NCI-H748 (cell line): ENCODE measurements around the gene SH3BP1.

ENCODE experiments used
- DNase-seq: peaks from one replicate; lab custom pipeline; 2025; ENCODE audit not compliant: unreplicated experiment; lab: John Stamatoyannopoulos, UW

The SH3BP1 gene

DNA sequence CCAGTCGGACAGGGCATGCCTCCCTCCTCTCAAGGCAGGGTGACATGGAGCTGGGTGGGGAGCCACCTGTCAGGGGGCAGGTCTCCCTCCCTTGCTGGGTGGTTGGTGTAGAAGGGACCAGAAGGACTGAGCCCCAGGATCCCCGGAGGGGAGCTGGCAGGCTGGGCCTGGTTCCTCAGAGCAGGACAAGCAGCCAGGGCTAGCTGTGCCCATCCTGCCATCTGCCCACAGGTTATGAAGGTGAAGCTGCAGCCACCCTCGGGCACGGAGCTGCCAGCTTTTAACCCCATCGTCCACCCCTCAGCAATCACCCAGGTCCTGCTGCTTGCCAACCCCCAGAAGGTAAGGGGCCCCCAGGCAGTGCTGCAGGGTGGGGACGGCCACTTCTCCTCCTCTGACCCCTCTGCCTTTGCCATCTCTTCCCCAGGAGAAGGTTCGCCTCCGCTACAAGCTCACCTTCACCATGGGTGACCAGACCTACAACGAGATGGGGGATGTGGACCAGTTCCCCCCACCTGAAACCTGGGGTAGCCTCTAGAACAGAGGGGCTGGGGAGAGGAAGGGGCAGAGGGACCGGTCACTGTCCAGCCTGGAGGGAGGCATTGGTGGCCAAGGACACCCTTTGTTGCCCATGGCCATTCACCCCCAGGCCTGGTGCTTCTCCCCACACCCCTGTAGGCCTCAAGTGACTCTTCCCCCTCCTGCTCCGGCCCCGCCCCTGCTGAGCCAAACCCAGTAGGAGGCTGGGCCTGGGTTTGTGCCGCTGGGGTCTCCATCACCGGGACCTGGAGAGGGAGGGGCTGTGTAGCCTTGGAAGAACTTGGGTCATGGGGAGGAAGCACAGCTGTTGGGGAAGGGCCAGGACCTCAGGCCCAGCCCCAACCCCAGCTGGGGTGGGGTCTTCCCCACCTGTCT, 7.0 kb upstream of the SH3BP1 start:
- DNase-seq = no peak

DNA sequence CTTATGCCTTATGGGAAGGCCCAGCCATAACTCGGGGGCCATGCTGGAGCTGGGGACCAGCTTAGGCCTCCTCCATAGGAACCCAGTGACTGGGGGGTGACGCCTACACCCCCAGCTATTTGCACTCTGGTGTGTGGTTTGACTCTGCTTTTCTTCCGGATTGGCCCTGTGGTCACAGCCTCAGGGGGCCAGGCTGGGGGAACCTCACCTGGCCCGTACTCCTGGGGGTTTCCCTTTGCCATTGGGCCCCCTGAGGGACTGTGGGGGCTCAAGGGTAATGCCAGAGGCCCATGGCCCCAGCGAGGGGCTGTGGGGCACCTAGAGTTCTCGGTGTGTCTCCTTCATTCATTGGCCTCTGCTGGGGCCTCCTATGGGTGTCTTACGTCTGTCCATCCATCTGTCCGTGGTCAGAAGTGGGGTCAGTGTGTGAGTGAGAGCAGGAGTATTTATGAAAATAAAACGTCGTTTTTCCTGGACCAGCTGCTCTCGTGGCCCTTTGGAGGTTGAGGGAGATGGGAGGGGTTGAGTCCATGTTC, 6.3 kb upstream of the SH3BP1 start:
- no peak for DNase-seq

DNA sequence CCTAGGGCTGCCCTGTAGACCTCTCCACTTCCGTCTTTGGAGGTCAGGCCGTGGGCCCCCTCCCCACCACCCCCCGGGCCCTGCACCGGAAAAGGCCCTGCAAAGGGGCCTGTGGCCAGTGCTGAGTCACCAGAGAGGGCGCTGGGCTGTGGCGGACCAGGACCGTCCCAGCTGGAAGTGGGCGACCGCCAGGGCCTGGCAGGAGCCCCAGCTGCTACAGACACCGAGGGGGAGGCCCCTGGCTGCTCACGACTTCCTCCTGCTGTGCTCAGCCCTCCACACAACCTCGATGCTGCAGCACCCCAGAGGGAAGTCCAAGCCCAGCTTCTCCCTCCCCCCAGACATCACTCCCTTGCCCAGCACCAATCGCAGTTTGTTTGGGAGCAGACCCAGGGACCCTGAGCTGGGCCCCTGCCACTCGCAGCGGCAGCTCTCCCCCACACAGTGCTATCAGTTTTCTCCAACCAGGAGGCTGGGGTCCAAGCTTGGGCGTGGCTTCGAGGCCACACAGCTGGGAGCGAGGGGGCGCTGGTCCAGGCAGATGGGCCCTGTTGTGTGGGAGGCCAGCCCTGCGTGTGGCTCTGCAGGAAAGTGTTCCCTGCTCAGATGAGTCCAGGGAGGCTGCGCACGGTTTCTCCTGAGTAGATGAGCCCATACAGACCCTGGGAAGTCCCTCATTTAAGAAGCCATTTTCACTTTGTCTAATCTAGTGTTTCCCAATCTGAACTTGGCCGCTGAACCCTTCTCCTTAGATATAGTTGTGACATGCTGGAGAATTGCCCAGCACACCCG, 5.6 kb upstream of the SH3BP1 start:
- DNase-seq = no peak

DNA sequence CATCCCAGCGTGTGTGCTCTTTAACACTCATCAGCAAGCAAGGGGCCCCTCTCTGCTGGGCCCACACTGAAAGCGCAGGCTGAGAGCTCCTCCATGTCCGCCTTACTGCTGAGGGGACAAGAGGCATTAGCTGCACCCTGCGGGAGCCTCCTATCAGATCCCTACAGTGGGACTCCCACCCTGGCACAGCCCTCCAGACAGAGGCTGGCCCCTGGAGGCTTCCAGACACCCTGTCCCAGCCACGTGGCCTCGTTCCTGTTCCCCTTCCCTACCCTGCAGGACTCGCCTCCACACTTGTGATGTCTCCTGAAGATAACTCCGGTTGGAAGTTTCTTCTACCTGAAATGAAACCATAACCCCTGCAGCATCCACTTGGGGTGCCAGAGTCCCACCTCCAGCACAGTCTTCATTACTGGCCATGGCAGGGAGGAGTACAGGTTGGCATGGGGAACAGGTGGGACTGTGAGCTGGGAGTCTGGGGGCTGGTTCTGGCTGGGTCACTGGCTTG, 5.0 kb upstream of the SH3BP1 start:
- DNase-seq = no peak

DNA sequence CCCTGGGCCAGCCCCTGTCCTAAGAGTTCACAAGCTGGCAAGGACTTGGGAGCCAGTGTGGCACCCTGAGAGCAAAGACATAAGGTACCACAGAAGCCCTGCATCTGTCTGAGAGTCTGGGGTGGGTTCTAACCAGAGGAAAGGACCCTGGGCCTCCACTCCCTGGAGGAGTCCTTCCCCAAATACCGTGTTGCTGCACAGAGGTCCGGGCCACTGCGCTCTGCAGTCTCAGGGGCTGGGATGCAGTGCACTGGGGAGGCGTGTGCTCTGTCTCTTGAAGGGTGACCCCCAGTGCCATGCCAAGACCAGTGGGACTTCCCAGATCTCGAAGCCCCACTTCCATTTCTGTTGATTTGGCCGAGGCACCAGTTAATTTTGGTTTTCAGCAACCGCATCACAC, 4.3 kb upstream of the SH3BP1 start:
- no peak for DNase-seq

- no peak for DNase-seq
Observed at GRCh38 chr22:37636186-37636948, 3.1 kb upstream of the SH3BP1 start.

DNA sequence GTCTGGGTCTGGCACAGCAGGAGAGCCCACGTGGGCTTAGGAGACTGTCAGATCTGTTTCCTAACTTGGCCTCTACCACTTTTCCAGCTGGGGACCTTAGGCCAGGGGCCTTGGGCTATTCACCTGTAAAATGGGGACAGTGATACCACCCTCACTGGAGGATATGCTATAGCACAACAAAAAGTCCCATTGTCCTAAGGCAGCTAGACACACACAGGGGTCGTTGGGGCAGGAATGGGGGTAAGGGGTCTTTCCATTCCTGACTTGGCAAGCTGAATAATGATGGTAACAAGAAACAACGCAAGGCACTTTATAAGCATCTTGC, 2.6 kb upstream of the SH3BP1 start:
- no peak for DNase-seq

- DNase-seq = peak; percentile 14
Observed at GRCh38 chr22:37638391-37639069, 939 bp upstream of the SH3BP1 start.

DNA sequence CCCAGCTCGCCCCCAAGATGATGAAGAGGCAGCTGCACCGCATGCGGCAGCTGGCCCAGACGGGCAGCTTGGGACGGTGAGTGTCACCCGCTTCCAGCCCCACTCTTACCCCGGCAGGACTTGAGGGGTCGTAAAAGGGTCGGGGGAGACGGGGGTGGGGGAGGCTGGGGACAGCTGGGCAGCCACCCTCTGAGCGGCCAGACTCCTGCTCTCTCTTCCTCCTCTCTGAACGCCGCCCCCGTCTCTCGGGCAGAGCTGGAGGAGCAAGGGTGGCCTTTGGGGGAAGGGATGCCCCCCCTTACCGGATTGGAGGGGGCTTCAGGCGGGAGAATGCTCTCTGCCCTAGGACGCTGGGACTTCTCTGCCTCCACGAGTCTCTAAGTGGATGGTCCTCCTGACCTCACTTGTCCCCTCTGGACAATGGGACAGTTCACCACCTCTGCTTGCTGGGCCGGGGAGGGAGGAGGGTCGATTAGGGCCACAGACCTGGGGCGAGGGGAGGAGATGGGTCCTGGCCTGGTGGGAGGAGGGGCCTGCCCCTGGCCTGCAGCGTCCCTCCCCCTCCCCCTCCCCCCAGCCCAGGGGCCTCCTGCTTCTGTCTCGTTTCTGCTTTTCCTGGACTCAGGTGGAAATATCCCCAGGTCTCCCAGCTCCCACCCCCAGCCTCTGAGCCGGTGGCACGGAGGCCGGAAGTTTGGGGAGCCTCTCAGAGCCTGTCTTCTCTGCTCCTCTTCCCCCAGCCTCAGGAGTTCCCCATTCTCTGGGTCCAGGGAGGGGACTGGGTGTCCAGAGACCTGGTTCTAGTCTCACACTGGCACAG, 512 bp downstream of the SH3BP1 start:
- DNase-seq = peak; percentile 28

GRCh38 chr22:37640591-37641560, 1.4 kb downstream of the SH3BP1 start:
- DNase-seq = no peak

DNA sequence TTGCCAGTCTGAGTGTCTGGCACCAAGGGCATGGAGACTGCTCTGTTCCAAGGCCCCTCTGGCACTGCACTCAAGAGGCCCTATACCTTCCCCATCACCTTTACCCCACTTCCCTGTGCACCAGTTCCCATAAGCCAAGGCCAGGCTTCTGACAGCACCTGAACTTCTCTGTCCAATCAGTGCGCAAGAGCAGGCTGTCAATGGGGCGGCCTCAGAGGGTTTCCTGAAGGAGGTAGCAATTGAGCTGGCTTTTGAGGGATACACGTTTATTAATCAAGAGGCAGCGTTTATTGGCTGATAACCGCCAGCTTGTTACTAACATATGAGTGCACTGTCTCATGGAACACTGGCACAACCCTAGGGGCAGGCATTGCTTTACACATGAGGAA, 2.1 kb downstream of the SH3BP1 start:
- DNase-seq = no peak

- peak; percentile 39 for DNase-seq
Observed at GRCh38 chr22:37643225-37643847, 3.9 kb downstream of the SH3BP1 start.

GRCh38 chr22:37647317-37647716, 7.8 kb downstream of the SH3BP1 start:
- no peak for DNase-seq

DNA sequence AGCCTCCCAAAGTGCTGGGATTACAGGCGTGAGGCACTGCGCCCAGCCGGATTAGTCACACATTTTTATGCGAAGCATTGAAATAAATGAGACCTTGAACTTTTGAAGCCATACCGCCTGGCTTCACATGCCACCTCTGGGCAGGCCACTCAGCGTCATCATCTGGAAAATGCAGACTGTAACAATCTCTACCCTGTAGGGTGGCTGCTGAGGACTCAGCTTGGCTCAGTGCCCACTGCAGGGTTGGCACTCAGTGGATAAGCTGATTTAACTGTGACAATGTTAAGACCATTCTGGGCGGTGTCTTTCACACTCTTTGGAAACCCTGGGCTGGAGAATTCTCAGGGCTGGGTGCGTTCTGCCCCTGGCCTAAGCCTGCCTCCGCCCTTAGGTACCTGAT, 8.5 kb downstream of the SH3BP1 start:
- DNase-seq = no peak

DNA sequence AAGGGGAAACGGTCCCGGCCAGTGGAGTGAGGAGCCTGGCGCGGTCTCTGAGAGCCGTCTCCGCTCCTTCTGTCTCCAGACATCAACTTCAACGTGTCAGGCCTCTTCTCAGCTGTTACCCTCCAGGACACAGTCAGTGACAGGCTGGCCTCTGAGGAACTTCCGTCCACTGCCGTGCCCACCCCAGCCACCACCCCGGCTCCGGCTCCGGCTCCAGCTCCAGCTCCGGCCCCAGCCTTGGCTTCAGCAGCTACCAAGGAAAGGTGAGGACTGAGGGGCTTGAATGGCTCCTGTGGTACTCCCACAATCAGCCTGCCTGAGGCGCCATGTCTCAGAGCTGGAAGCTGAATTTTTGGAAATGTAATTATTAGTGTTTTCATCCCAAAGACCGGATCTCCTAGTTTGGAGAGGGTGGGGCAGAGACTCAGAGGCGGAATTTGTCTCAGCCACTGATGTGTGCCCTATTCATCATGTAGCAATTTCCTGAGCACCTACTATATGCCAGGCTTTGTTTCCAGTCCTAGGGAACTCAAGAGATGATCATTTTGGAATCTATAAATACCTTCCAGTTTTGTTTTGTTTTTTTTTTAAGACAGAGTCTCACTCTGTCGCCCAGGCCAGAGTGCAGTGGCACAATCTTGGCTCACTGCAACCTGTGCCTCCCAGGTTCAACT, 11.1 kb downstream of the SH3BP1 start:
- no peak for DNase-seq

- no peak for DNase-seq
Observed at GRCh38 chr22:37654563-37655251, 15.2 kb downstream of the SH3BP1 start.

GRCh38 chr22:37655252-37655563, 15.7 kb downstream of the SH3BP1 start:
- DNase-seq = no peak
